ENCODE measurements around the gene SPOP.

SPOP gene

GRCh38 chr17:49588726-49589576, 88.9 kb downstream of the SPOP start:
- Mint-ChIP-seq H3K4me1 (no peaks in the 10 kb centered on the region), H3K27ac (no peak overlapping the region), H3K36me3 (ENCODE audit: low read depth) (peaks cover 16% of the 10 kb centered on the region), H3K4me3 (no peak overlapping the region), H3K27me3 (ENCODE audit: low read depth) (no peaks in the 10 kb centered on the region), H3K9me3 (no peaks in the 10 kb centered on the region)
- TF ChIP-seq CTCF (IDR thresholded peaks at IDR 0.05; ENCODE audit: unreplicated experiment in 3 of 3): no peak

GRCh38 chr17:49588312-49588711, 89.6 kb downstream of the SPOP start:
- no peaks in the 10 kb centered on the region for H3K4me1 Mint-ChIP-seq
- H3K9me3 Mint-ChIP-seq: no peaks in the 10 kb centered on the region
- H3K27me3 Mint-ChIP-seq (ENCODE audit: low read depth): peaks cover 5% of the 10 kb centered on the region
- H3K4me3 Mint-ChIP-seq: no peak overlapping the region
- no peak for TF ChIP-seq CTCF (IDR thresholded peaks at IDR 0.05; ENCODE audit: unreplicated experiment in 3 of 3)
- no peak overlapping the region for H3K27ac Mint-ChIP-seq
- peaks cover 16% of the 10 kb centered on the region for H3K36me3 Mint-ChIP-seq (ENCODE audit: low read depth)

- Mint-ChIP-seq H3K36me3 (ENCODE audit: low read depth) (peaks cover 12% of the 10 kb centered on the region), H3K9me3 (no peaks in the 10 kb centered on the region), H3K4me1 (no peaks in the 10 kb centered on the region), H3K27me3 (ENCODE audit: low read depth) (peaks cover 6% of the 10 kb centered on the region), H3K4me3 (no peak overlapping the region), H3K27ac (no peak overlapping the region)
- TF ChIP-seq CTCF (IDR thresholded peaks at IDR 0.05; ENCODE audit: unreplicated experiment in 3 of 3): no peak
These were observed 90.4 kb downstream of the SPOP start for GRCh38 chr17:49587366-49588073.

GRCh38 chr17:49585422-49586027, 92.4 kb downstream of the SPOP start:
- H3K4me1 Mint-ChIP-seq: no peaks in the 10 kb centered on the region
- no peak overlapping the region for H3K4me3 Mint-ChIP-seq
- H3K27me3 Mint-ChIP-seq (ENCODE audit: low read depth): peaks cover 6% of the 10 kb centered on the region
- peak in 1 of 3 experiments; percentile 12 for TF ChIP-seq CTCF (IDR thresholded peaks at IDR 0.05; ENCODE audit: unreplicated experiment in 3 of 3)
- H3K9me3 Mint-ChIP-seq: no peaks in the 10 kb centered on the region
- no peak overlapping the region for H3K27ac Mint-ChIP-seq
- no peaks in the 10 kb centered on the region for H3K36me3 Mint-ChIP-seq (ENCODE audit: low read depth)

- no peak overlapping the region for H3K4me3 Mint-ChIP-seq
- no peaks in the 10 kb centered on the region for H3K4me1 Mint-ChIP-seq
- no peaks in the 10 kb centered on the region for H3K9me3 Mint-ChIP-seq
- no peaks in the 10 kb centered on the region for H3K36me3 Mint-ChIP-seq (ENCODE audit: low read depth)
- peaks cover 9% of the 10 kb centered on the region for H3K27me3 Mint-ChIP-seq (ENCODE audit: low read depth)
- H3K27ac Mint-ChIP-seq: no peak overlapping the region
- TF ChIP-seq CTCF (IDR thresholded peaks at IDR 0.05; ENCODE audit: unreplicated experiment in 3 of 3): no peak
These were observed 94.0 kb downstream of the SPOP start for GRCh38 chr17:49583889-49584288.

Data from nephron (organoid).